ENCODE measurements around the gene LRRC59.
A peak's percentile ranks its signal among the peaks of the same experiment; 100 is the strongest.
"Not testable (repeated sequence)": the region's sequence is repeated elsewhere in the genome, so short reads cannot be mapped to it uniquely, and the experiment has no call there.

The LRRC59 gene

GRCh38 chr17:50346313-50347116, 50.8 kb downstream of the LRRC59 start:
- peak; percentile 16 for DNase-seq (ENCODE audit: low read depth)
- peak overlapping the region; percentile 87 for H3K4me3 ChIP-seq (ENCODE audit: low read length)
- no peak for TF ChIP-seq CTCF (conservative IDR thresholded peaks at IDR 0.05; ENCODE audit: low read length)

GRCh38 chr17:50345432-50346312, 51.7 kb downstream of the LRRC59 start, which contains the start of gene XYLT2:
TSS of gene XYLT2 (plus strand) at chr17:50346126. CDS start at chr17:50346141, 15 bp downstream.
- peak within 1 kb of the TSS; percentile 87 for H3K4me3 ChIP-seq (ENCODE audit: low read length)
- DNase-seq (ENCODE audit: low read depth): peak; percentile 83
- no peak for TF ChIP-seq CTCF (conservative IDR thresholded peaks at IDR 0.05; ENCODE audit: low read length)

GRCh38 chr17:50344731-50345365, 52.5 kb downstream of the LRRC59 start:
- DNase-seq (ENCODE audit: low read depth): peak; percentile 19
- TF ChIP-seq CTCF (conservative IDR thresholded peaks at IDR 0.05; ENCODE audit: low read length): no peak
- no peak overlapping the region for H3K4me3 ChIP-seq (ENCODE audit: low read length)

- no peak for DNase-seq (ENCODE audit: low read depth)
- H3K4me3 ChIP-seq (ENCODE audit: low read length): no peak overlapping the region
- TF ChIP-seq CTCF (conservative IDR thresholded peaks at IDR 0.05; ENCODE audit: low read length): no peak
Measured at GRCh38 chr17:50339381-50339780, 57.9 kb downstream of the LRRC59 start.

- DNase-seq (ENCODE audit: low read depth): no peak
- no peak overlapping the region for H3K4me3 ChIP-seq (ENCODE audit: low read length)
- TF ChIP-seq CTCF (conservative IDR thresholded peaks at IDR 0.05; ENCODE audit: low read length): no peak
Measured at GRCh38 chr17:50338645-50339044, 58.7 kb downstream of the LRRC59 start.

GRCh38 chr17:50337956-50338355, 59.4 kb downstream of the LRRC59 start:
- DNase-seq (ENCODE audit: low read depth): no peak
- TF ChIP-seq CTCF (conservative IDR thresholded peaks at IDR 0.05; ENCODE audit: low read length): no peak
- H3K4me3 ChIP-seq (ENCODE audit: low read length): no peak overlapping the region

GRCh38 chr17:50333291-50334057, 63.8 kb downstream of the LRRC59 start:
- not testable (repeated sequence) for DNase-seq (ENCODE audit: low read depth); H3K4me3 ChIP-seq (ENCODE audit: low read length)

Measured in AG10803 (cell line).